ENCODE measurements around the gene RAX2. TPM values are rescaled to one million over a fixed set of nuclear protein-coding genes. Genes with fewer than 3 reads are reported as not detected.

The RAX2 gene
- total RNA-seq, 3 donors from 2014 or later, result not detected

DNA sequence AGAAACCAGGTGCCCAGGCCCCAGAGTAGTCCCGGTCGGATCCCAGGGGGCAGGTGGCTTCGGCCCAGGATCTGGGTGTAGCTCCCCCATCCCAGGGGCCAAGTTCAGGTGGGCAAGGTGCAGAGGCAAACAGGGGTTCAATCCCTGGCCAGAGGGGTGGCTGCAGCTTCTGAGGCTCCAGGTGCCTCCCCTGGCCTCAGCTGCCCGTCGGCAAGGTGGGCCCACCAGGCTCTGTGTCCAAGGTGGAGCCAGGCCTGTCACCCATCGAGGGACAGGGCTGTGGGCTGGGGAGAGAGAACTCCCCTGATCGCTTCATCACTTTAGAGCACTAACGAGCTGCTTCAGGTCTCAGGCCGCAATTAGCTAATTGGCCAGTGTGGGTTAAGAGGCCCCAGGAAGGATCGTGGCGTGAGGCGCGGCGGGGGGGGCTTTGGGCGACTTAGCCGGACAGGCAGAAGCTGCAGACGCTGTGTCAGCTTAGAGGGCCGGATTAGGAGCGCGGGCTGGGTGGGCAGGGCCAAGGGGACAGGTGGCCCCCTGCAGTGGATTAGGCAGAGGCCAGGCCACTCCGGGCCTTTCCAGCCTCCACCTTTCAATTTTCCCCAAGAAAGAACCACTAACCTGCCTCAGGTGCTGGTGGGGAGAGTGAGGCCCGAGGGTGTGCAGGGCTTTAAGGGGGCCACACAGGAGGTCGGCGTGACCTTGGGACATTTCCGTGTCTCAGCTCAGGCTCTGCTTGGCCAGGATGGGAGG, 2.8 kb upstream of the RAX2 start:
- Histone ChIP-seq H3K4me1 (ENCODE audit: low read depth) (no peaks in the 10 kb centered on the region), H3K4me3 (no peak overlapping the region), H3K9me3 (no peaks in the 10 kb centered on the region), H3K36me3 (ENCODE audit: low read depth) (no peaks in the 10 kb centered on the region)
- intact Hi-C loops (cut with DNase I, micrococcal nuclease), result no loop called here
- DNase-seq (no peak), ATAC-seq (no peak)
- TF ChIP-seq CTCF (IDR thresholded peaks at IDR 0.05), result no peak

DNA sequence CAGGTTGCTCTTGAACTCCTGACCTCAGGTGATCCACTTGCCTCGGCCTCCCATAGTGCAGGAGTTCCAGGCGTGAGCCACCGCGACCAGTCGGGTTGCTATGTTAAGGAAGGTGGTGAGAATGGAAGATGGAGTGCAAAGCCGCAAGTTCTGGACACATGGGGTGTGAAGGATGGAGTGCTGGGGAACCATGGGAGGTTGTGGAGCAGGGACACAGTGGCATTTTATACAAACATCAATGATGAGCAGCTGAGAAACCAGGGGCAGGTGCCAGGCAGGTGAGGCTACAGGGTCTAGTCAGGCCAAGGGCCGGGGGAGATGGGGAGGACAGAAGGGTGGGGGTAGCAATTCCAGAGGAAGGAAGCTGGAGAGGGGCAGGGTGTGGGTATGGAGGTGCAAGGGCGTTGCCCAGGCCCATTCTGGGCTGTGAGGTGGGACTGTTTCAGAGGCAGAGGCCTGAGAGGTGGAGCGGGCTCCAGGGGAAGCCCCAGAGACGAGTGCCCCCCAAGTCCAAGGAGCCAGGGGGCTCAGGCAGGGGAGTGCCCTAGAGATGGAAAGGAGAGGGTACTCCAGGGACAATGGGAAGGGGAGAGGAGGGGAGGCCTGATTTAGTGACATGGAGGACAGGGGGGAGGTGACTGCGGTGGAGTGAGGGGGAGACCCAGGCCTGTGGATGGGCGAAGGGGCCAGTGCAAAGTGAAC, 1.9 kb upstream of the RAX2 start:
- Histone ChIP-seq H3K9me3 (no peaks in the 10 kb centered on the region), H3K4me3 (no peak overlapping the region), H3K36me3 (ENCODE audit: low read depth) (no peaks in the 10 kb centered on the region), H3K4me1 (ENCODE audit: low read depth) (no peaks in the 10 kb centered on the region)
- DNase-seq, result no peak
- no peak for TF ChIP-seq CTCF (IDR thresholded peaks at IDR 0.05)
- no peak for ATAC-seq
- intact Hi-C loops (cut with DNase I, micrococcal nuclease), result no loop called here

DNA sequence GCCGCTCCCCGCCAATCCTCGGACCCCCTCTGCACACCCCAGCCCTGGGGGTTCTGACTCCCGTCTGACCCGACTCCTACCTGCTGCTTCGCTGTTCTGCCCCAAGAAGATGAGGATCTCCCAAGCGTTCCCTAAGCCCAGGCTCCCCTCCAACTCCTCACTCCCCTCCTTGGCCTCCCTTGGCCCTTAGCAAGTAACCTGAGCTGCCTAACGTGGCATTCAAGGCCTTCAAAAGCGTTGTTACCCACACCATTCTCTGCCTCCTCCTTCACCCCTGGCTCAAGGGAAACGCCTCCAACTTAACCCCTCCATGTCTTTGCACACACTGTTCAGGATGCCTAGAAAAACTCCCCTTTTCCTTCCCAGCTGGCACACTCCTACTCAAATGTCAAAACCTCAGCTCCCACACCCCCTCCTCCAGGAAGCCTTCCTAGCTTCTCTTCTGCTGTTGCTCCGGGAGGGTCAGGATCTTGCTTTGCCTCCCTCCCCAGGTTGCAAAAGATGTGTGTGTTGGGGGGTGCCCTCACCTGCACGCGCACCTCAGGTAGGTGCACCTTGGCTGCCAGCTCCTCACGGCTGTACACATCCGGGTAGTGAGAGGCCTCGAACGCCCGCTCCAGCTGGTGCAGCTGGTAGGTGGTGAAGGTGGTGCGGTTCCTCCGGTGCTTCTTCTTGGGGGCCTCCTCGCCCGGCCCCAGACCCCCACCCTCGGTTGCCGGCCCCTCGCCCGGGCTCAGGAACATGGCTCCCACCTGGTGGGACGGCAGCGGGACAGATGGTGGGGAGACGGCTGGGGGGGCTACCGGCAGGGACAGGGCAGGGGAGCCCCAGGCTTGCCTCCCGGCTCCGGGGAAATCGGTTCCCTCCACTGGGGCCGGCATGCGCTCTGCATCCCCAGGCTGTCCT, 775 bp downstream of the RAX2 start:
- Histone ChIP-seq H3K4me3 (no peak overlapping the region), H3K4me1 (ENCODE audit: low read depth) (no peaks in the 10 kb centered on the region), H3K9me3 (no peaks in the 10 kb centered on the region), H3K36me3 (ENCODE audit: low read depth) (peaks cover 4% of the 10 kb centered on the region)
- DNase-seq (no peak), ATAC-seq (no peak)
- intact Hi-C loops (cut with DNase I, micrococcal nuclease), result no loop called here
- TF ChIP-seq CTCF (IDR thresholded peaks at IDR 0.05), result no peak

DNA sequence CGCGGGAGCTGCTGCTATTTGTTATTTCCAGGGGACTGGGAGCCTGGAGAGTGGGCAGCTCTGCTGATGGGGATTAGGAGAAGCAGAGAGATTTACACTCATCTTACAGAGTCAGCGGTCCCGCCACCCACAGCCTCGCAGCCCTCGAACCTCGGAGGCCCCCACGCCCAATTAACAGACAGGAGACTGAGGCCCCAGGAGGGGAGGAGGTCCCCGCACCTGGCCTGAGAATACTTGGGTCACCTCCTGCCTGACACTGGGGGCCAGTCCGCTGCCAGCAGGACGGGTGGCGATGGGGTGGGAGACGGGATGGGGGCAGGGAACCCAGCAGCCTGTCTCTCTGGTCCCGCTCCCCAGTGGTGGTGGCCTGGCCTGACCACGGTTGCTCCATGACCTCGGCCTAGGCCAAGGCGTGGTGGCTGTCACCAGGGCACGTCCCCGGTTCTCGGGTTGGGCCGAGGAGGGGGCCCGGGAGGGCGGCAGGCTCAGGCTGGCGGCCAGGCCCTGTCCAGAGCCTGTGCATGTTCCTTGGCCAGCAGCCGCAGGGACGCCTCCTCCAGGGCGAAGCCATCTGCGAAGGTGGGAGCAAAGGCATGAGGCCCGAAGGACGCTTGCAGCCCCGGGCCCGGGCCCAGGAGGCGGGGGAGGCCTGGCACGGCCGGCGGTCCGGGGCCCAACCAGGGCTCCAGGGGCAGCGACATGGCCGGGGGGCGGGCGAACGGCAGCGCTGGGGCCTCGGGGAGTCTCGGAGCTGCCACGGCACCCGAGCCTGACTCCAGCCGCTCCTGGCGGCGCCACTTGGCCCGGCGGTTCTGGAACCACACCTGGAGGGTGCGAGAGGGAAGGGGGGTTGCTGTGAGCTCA, 1.7 kb downstream of the RAX2 start:
- DNase-seq (no peak), ATAC-seq (no peak)
- no peaks in the 10 kb centered on the region for H3K4me1 ChIP-seq (ENCODE audit: low read depth)
- intact Hi-C loops (cut with DNase I, micrococcal nuclease), result no loop called here
- H3K36me3 ChIP-seq (ENCODE audit: low read depth), result peaks cover 4% of the 10 kb centered on the region
- TF ChIP-seq CTCF (IDR thresholded peaks at IDR 0.05), result no peak
- no peak overlapping the region for H3K4me3 ChIP-seq
- H3K9me3 ChIP-seq, result no peaks in the 10 kb centered on the region

DNA sequence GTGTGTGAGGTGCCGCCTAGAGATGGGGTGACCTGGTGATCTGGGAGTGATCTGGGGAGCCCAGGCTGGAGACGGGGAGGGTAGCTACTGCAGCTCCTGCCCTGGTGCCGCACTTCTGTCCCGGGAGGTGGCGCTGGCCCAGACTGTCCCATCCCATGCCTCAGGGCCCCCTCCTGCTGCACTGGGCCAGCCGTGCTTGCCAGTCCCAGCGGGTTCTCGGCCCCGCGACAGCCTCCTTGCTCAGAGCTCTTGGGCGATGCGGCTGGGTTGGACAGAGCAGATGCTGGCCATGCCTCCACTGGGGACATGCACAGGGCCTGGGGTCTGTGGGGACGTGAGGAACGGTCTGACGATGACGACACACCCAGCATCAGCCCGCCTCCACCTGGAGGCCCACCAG, 2.5 kb downstream of the RAX2 start:
- TF ChIP-seq CTCF (IDR thresholded peaks at IDR 0.05), result no peak
- H3K4me1 ChIP-seq (ENCODE audit: low read depth), result no peaks in the 10 kb centered on the region
- no peak overlapping the region for H3K4me3 ChIP-seq
- no peak for ATAC-seq
- intact Hi-C loops (cut with DNase I, micrococcal nuclease), result no loop called here
- peaks cover 4% of the 10 kb centered on the region for H3K36me3 ChIP-seq (ENCODE audit: low read depth)
- DNase-seq, result no peak
- H3K9me3 ChIP-seq, result no peaks in the 10 kb centered on the region

Data from mucosa of descending colon (tissue), 3 donors.